ENCODE results near the gene GTPBP4.

Gene GTPBP4

GRCh38 chr10:964321-964987, 23.8 kb upstream of the GTPBP4 start:
- DNase-seq = no peak
- in situ Hi-C loops (cut with HindIII; ENCODE audit: low pct_ligation_motif_present, low pct_unique_long_range_greater_than_20kb, low sequenced_read_pairs) = no loop called here

GRCh38 chr10:964988-965417, 23.2 kb upstream of the GTPBP4 start:
- in situ Hi-C loops (cut with HindIII; ENCODE audit: low pct_ligation_motif_present, low pct_unique_long_range_greater_than_20kb, low sequenced_read_pairs) = no loop called here
- no peak for DNase-seq

DNA sequence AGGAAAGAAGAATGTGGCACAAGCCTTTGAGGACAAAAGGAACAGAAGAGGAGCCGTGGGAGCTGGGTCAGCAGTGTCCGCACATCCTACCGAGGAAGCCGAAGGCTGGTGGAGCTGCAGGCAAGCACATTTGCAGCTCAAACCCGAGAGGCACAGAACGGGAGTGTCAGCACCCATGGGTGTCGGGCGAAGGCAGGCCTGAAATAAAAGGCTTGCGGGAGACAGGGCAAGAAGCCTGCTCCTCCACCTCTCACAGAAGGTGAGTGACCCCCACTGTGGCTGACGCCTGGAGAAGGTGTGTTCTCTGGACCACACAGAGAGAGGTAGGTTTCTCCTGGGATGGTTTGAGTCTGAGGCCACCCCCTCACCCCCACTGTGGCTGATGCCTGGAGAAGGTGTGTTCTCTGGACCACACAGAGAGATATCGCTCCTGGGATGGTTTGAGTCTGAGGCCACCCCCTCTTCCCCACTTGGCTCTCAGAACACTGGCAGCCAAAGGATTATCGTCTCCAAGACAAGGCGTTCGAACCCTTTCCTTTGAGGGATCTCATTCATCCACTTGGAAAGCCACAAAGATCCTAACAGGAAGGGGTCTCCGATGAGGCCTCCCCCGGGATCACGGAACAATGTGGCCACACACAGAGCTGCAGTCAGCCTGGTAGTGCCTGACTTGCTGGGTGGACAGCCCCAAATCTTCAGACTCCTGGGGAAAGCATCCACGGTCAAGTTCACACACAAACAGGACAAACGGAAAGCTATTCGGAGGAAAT, 21.6 kb upstream of the GTPBP4 start:
- in situ Hi-C loops (cut with HindIII; ENCODE audit: low pct_ligation_motif_present, low pct_unique_long_range_greater_than_20kb, low sequenced_read_pairs) = no loop called here
- DNase-seq = no peak

DNA sequence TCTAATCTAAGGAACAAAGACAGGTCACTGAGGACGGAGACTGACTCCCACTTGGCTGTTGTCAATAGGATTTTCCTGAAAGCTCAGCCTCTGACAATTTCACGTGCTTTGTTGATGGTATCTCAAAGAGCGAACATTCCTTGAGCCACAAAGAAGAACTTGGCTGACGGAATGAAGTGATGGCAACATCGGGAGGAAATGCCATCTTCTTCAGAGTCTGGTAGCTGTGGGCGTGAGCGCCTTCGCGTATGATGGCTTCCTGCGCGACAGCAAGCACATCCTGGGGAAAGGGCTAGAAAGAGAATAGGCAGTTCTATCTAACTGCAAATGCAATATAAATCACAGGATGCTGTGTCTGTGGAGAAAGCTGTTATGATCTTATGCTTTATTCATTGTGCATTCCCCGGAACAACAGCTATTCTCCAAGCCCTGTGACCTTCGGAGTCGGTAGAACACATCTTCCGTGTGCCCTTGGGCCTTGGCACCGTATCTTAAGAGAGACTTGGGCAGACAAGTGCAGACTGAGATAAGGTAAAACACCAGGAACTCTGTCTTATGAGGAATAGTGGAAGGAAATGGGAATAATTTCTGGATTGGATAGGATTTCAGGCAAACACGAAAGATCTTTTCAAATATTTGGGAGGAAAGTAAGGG, 19.6 kb upstream of the GTPBP4 start:
- in situ Hi-C loops (cut with HindIII; ENCODE audit: low pct_ligation_motif_present, low pct_unique_long_range_greater_than_20kb, low sequenced_read_pairs) = no loop called here
- no peak for DNase-seq

DNA sequence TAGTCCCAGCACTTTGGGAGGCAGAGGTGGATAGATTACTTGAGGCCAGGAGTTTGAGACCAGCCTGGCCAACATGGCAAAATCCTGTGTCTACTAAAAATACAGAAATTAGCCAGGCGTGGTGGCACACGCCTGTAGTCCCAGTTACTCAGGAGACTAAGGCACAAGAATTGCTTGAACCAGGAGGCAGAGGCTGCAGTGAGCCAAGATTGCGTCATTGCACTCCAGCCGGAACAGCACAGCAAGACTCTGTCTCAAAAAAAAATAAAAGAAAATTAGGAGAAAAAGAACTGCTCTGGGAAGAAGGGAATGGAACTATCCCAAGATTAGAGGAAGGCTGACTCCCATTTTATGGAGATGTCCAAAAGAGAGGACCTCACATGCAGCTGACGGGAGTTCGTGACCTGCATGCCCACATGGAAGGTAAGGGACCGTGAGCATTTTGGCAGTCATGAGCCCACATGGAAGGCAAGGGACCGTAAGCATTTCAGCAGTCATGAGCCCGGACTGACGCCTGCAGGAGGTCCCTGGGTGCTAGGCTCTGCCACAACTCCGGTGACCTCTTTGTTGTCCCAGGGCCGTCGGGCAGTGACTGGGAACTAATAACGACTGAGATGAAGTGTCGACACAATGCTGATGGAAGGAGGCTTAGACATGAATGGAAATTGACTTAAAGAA, 18.6 kb upstream of the GTPBP4 start:
- no peak for DNase-seq
- in situ Hi-C loops (cut with HindIII; ENCODE audit: low pct_ligation_motif_present, low pct_unique_long_range_greater_than_20kb, low sequenced_read_pairs) = no loop called here

DNA sequence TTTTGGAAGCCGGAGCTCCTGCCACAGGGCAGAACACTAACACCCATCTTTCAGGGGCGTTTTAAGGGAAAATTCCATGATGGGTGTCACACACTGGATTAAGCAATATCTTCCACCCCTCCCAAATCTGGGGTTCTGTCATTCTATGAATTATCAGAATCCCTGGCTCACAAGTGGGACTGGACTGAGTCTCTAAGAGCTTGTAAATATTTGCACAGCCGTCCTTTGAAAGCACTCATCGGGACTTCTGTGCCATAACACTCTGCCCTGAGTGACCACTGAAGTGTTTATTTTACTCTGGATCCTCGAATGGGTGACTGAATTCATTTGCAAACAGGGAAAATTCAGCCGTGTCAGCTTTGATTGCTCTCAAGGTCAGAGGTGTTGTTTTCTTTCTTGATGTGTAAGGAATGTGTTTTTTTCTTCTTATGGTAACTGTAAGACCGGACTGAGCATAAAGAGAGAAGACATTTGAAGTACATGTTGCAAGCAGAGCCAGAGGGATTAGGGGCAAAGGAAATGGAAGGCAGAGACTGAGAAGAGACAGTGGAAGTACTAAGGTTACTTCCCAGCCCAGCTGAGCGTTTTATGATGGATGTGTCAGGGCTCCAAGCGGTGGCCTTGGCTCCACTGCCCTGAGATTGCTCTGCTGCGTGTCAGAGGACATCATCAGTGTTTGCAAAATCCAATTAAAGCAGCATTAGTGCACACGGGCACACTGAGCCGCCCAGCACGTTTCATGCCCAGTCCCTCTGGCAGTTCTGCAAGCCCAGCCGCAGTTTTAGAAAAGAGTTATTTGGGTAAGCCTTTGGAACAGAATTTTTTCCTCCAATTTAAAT, 17.7 kb upstream of the GTPBP4 start:
- DNase-seq = no peak
- in situ Hi-C loops (cut with HindIII; ENCODE audit: low pct_ligation_motif_present, low pct_unique_long_range_greater_than_20kb, low sequenced_read_pairs) = no loop called here

DNA sequence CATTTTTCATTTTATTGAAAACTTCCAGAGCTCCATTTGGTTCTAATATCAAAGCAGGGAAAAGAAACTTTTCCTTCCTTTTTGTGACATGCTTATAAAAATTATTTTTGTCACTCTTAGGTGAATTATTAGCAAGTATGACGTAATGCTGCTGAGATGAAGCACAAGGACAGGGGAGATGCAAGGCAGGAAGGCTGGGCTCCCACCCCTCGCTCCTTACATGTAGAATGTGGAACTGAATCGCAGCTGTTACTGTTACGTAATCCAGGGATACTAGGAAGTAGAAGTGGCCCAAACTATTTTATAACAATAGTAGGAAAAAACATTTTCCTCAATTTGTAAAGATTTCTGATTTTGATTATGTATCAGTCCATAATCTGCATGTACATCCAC, 17.1 kb upstream of the GTPBP4 start:
- DNase-seq = peak; percentile 31
- in situ Hi-C loops (cut with HindIII; ENCODE audit: low pct_ligation_motif_present, low pct_unique_long_range_greater_than_20kb, low sequenced_read_pairs) = no loop called here

GRCh38 chr10:971613-972012, 16.6 kb upstream of the GTPBP4 start:
- DNase-seq = no peak
- in situ Hi-C loops (cut with HindIII; ENCODE audit: low pct_ligation_motif_present, low pct_unique_long_range_greater_than_20kb, low sequenced_read_pairs) = no loop called here

DNA sequence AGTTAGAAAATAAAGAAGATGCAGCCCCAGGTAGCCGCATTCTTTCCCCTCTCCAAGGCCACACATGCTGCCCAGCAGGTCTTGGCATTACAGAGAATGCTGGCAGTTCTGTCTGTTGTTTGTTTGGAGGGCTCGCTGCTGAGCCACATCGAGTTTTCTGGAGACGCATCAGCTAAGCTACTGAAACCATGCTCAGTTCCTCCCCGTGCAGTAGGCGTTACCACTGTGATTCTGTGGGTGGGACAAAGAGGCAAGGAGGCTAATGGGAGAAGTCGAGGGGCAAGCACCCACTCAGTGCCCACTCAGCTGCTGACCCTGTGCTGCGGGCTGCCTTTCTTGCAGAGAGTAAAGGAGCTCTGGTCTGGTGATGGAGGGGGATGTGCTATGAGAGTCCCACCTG, 15.5 kb upstream of the GTPBP4 start:
- in situ Hi-C loops (cut with HindIII; ENCODE audit: low pct_ligation_motif_present, low pct_unique_long_range_greater_than_20kb, low sequenced_read_pairs) = no loop called here
- DNase-seq = no peak

- peak; percentile 82 for DNase-seq
- in situ Hi-C loops (cut with HindIII; ENCODE audit: low pct_ligation_motif_present, low pct_unique_long_range_greater_than_20kb, low sequenced_read_pairs) = no loop called here
These were observed 14.0 kb upstream of the GTPBP4 start for GRCh38 chr10:974038-974784.

DNA sequence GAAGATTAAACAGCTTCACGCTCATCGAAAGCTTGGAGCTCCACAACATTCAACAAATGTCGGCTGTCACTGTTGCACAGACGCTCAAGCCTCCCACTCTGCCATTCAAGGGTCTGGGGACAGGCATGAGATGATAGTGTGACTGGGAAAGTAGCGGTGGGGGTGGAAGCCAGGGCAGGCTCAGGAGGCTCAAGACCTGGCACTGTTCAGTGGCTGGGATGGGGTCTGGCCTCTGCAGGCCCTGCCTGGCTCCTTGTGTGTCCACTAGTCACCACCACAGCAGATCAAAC, 13.5 kb upstream of the GTPBP4 start:
- in situ Hi-C loops (cut with HindIII; ENCODE audit: low pct_ligation_motif_present, low pct_unique_long_range_greater_than_20kb, low sequenced_read_pairs) = no loop called here
- DNase-seq = no peak

GRCh38 chr10:976316-976715, 11.9 kb upstream of the GTPBP4 start:
- no peak for DNase-seq
- in situ Hi-C loops (cut with HindIII; ENCODE audit: low pct_ligation_motif_present, low pct_unique_long_range_greater_than_20kb, low sequenced_read_pairs) = no loop called here

DNA sequence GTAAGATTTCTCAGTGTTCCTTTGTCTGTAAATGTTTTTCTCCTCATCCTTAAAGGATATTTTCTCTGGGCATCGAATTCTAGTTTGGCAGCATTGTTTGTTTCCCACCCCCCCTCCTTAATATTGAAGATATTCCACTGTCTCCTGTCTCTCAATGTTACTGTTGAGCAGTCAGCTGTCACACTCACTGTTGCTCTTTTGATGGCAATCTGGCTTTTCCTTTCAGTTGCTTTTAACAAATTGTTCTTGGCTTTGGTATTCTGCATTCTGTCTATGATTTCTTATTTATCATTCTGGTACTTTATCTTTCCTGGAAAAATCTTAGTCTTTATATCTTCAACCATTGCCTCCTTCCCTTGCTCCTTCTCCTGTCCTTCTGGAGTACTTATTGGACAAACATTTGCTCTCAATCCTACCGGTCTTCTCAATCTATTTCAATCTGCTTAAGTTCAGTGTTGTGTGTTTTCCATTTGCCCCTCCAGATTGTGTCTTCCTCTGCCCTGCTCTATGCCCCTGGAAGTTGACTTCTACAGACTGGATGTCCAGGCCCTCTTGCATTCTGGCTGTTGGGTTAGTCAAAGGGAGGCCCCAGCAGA, 9.3 kb upstream of the GTPBP4 start:
- DNase-seq = no peak
- in situ Hi-C loops (cut with HindIII; ENCODE audit: low pct_ligation_motif_present, low pct_unique_long_range_greater_than_20kb, low sequenced_read_pairs) = no loop called here

DNA sequence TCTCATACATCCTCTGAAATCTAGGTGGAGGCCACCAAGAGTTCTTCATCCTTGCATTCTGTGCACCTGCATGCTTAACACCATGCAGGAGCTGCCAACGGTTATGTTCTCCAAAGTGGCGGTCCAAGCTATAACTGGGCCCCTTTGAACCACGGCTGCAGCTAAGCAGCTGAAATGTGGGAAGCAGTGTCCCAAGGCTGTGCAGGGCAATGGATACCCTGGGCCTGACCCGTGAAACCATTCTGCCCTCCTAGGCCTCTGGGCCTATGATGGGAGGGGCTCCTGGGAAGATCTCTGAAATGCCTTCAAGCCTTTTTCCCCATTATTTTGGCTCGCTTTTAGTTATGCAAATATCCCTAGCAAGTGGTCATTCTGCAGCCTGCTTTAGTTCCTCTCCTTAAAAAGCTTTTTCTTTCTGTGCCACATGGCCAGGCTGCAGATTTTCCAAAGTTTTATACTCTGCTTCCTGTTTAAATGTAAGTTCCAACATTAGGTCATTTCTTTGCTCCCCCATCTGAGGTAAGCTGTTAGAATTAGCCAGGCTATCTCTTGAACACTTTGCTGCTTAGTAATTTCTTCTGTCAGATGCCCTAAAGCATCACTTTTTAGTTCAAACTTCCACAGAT, 7.7 kb upstream of the GTPBP4 start:
- in situ Hi-C loops (cut with HindIII; ENCODE audit: low pct_ligation_motif_present, low pct_unique_long_range_greater_than_20kb, low sequenced_read_pairs) = no loop called here
- DNase-seq = no peak

- DNase-seq = no peak
- in situ Hi-C loops (cut with HindIII; ENCODE audit: low pct_ligation_motif_present, low pct_unique_long_range_greater_than_20kb, low sequenced_read_pairs) = no loop called here
These were observed 4.8 kb upstream of the GTPBP4 start for GRCh38 chr10:983401-983800.

DNA sequence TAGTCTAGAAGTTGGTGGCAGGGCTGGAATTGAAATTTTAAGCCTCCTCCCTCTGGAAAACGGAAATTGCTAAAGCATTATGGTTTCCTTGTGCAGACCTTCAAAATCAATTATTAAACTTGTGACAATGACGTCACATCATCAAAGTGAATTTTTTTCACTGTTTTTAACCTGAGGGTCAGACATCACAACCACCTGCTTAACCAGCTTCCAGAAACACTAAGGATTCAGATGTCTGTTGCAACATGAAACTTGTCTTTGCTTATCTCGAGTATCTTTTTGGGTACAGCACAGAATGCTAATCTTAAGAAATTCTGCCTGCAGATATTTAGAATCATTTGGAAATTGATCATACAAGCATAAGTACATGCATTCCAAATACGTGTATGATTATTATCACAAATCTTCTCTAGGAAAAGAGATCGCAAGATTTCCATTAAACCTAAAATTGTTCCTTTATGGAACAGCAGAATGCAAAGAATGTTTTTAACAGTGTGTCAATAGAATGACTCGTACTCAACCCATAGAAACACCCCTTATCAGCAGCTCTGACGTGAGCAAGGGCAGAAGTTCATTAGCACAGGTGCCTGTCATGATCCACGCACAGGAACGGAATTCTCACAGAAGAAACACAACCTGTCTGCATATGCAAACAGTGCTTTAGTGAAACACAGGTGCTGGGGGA, 4.1 kb upstream of the GTPBP4 start:
- DNase-seq = no peak
- in situ Hi-C loops (cut with HindIII; ENCODE audit: low pct_ligation_motif_present, low pct_unique_long_range_greater_than_20kb, low sequenced_read_pairs) = no loop called here

DNA sequence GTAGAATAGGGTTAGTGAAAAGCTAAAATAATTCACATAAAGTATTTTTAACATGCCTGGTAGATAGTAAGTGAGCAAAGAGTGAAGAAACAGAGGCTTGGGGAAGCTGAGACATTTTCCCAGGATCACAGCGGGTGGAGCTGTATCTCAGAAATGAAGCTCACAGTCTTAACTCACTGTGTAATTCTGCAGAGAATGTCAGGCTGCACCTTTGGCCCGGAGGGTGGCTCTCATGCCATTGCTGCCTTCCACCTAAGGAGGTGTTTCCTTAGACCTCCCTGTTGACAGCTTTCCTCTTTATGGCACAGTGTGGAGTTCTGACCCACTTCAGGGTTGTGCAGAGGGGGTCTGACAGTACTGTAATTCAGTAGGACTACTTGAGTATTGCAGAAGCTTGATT, 2.9 kb upstream of the GTPBP4 start:
- in situ Hi-C loops (cut with HindIII; ENCODE audit: low pct_ligation_motif_present, low pct_unique_long_range_greater_than_20kb, low sequenced_read_pairs) = no loop called here
- DNase-seq = no peak

Data from ACHN (cell line).